Panc1 (cell line): ENCODE results near the gene PCDH8. TPM values are rescaled to one million over a fixed set of nuclear protein-coding genes. Genes with fewer than 3 reads are reported as not detected.

Source experiments
- ATAC-seq: fragments of 200-7000 bp; cut with Tn5 transposase; 2 replicates; pipeline ENCODE4 v1.9.1; 2020; ENCODE audit warnings: mild to moderate bottlenecking, moderate library complexity
- BruUV-seq: library from RNA; stranded (reverse); fragments of 400-500 nt; replicated peaks from 2 replicates; lab custom pipeline; 2021; lab: Mats Ljungman, UMichigan
- CTCF ChIA-PET: fragments of 300-600 bp; sonication (Branson Sonifier 250); formaldehyde crosslinking; loops from one replicate; lab custom pipeline; 2022; ENCODE audit warnings: antibody characterized with exemption; lab: Charles Lee
- POLR2A ChIA-PET: fragments of 300-600 bp; sonication (Branson Sonifier 250); formaldehyde crosslinking; loops from one replicate; lab custom pipeline; 2022; ENCODE audit warnings: antibody characterized with exemption; lab: Charles Lee
- DNase-seq: peaks from one replicate; pipeline ENCODE4 v3.0.0-alpha.2; 2010; ENCODE audit warnings: low read depth, low spot score
- H3K27ac ChIP-seq: 2 replicates; pipeline ENCODE4 v1.5.1; 2011; ENCODE audit warnings: mild to moderate bottlenecking, low read length, inconsistent platforms
- H3K27me3 ChIP-seq: fragments of 200-500 bp; sonication (Bioruptor generic); 2 replicates; pipeline ENCODE4 v1.6.0; 2014; ENCODE audit warnings: low read length, inconsistent platforms; ENCODE audit not compliant: control insufficient read depth, insufficient read depth
- H3K36me3 ChIP-seq: fragments of 200-500 bp; sonication (Bioruptor generic); 2 replicates; pipeline ENCODE4 v1.5.1; 2014; ENCODE audit warnings: inconsistent platforms, mild to moderate bottlenecking, low read length, moderate library complexity; ENCODE audit not compliant: control insufficient read depth, insufficient read depth
- H3K4me1 ChIP-seq: 2 replicates; pipeline ENCODE4 v1.5.1; 2011; ENCODE audit warnings: inconsistent platforms, mild to moderate bottlenecking, low read length, moderate library complexity; ENCODE audit not compliant: control insufficient read depth, insufficient read depth
- H3K4me3 ChIP-seq, 2 experiments: 2 replicates each; pipeline ENCODE4 v1.5.1; 2011 to 2012; ENCODE audit warnings: low read depth in 2 of 2, low read length in 2 of 2, mild to moderate bottlenecking in 2 of 2, inconsistent platforms in 1 of 2, moderate library complexity in 1 of 2
- H3K9me3 ChIP-seq: fragments of 200-500 bp; sonication (Bioruptor generic); 2 replicates; pipeline ENCODE4 v1.5.1; 2014; ENCODE audit warnings: low read depth, mild to moderate bottlenecking, inconsistent platforms, low read length, moderate library complexity; ENCODE audit not compliant: control insufficient read depth, insufficient read depth
- CTCF ChIP-seq: fragments of 450-650 bp; IDR thresholded peaks from 2 replicates; pipeline ENCODE4 v1.5.1; 2017; ENCODE audit warnings: mild to moderate bottlenecking
- POLR2AphosphoS5 ChIP-seq: IDR thresholded peaks from 2 replicates; pipeline ENCODE4 v1.6.1; 2012; ENCODE audit warnings: mild to moderate bottlenecking, low read depth, low read length, moderate library complexity
- REST ChIP-seq, 2 experiments: IDR thresholded peaks; 2 replicates each; pipeline ENCODE4 v1.6.1; 2011 to 2012; ENCODE audit warnings: low read depth in 2 of 2, control low read depth in 1 of 2, low read length in 1 of 2, mild to moderate bottlenecking in 1 of 2, moderate library complexity in 1 of 2; ENCODE audit not compliant: insufficient read depth in 1 of 2
- SIN3A ChIP-seq: IDR thresholded peaks from 2 replicates; pipeline ENCODE4 v1.6.1; 2012; ENCODE audit warnings: low read depth, mild to moderate bottlenecking, low read length, moderate library complexity, borderline replicate concordance; ENCODE audit not compliant: insufficient read depth
- TCF7L2 ChIP-seq: IDR thresholded peaks from 2 replicates; pipeline ENCODE4 v1.6.1; 2011; ENCODE audit warnings: mild to moderate bottlenecking, low read depth, low read length, inconsistent platforms
- in situ Hi-C: cut with HindIII; loops from 2 replicates; pipeline ENCODE4 v1.10.0; 2016; ENCODE audit warnings: low sequenced_read_pairs, low pct_unique_long_range_greater_than_20kb
- intact Hi-C: fragments of 100-400 bp; cut with micrococcal nuclease; formaldehyde crosslinking; loops from one replicate; pipeline ENCODE4 v1.10.0; 2022; ENCODE audit not compliant: unreplicated experiment
- total RNA-seq: library from RNA; stranded (reverse); gene quantifications from one replicate; pipeline ENCODE4 v1.2.1, GENCODE V29; 2021; ENCODE audit not compliant: unreplicated experiment

PCDH8 gene
- total RNA-seq, 1 experiment from 2014 or later: not detected

DNA sequence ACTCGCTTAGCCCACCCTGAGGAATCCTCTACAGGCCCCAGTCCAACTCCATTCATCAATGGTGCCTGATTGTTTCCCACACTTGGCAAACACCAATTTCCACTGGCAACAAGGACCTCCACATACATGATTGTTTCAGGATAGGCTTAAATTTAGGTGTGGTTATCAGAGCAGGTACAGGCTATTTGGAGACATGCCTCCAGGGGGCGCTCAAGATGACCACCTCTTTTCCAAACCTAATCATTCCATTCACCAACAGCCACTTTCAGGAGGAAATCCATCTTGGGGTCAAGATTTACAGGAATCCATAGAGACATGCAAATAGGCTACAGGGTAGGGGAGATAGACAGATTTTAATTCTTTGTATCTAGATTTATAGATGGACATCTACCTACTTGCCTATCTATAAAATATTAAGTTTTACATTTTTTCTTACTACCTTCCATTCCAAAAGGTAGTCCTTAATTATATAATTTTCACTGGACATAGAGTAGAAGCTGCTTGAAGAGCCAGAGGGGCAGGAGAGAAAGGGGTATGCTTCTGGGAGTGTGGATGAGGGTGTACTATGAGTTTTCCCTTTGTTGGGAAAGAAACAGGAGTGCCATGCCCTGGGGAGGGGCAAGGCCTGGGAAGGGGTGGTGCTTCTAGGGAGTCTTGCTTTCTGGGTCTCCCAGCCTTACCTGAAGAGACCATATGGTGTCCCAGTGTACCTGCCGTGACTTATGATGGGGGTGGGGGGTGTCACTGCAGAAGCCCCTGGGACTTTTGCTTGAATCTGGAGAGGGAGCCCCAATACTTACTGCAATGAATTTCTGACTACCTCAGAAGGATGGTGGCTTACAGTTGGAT is 14.1 kb upstream of the PCDH8 start:
- Histone ChIP-seq H3K36me3 (no peaks in the 10 kb centered on the region), H3K4me3 (no peak overlapping the region), H3K27ac (no peak overlapping the region), H3K4me1 (no peaks in the 10 kb centered on the region), H3K27me3 (no peaks in the 10 kb centered on the region), H3K9me3 (no peaks in the 10 kb centered on the region)
- in situ Hi-C loops: no loop called here
- ChIA-PET CTCF (no interaction called here), POLR2A (no interaction called here)
- DNase-seq: peak; percentile 7
- BruUV-seq: no TSS peak
- intact Hi-C loops: no loop called here
- TF ChIP-seq POLR2AphosphoS5 (no peak), REST (IDR thresholded peaks at IDR 0.05; ENCODE audit: insufficient read depth in 1 of 2, low read depth in 2 of 2, low read length in 1 of 2) (no peak), CTCF (peak; percentile 74), TCF7L2 (no peak), SIN3A (no peak)
- no peak for ATAC-seq

- ChIA-PET POLR2A (no interaction called here), CTCF (no interaction called here)
- no peak overlapping the region for H3K27ac ChIP-seq
- H3K4me1 ChIP-seq: no peaks in the 10 kb centered on the region
- TF ChIP-seq TCF7L2 (no peak), CTCF (no peak), REST (IDR thresholded peaks at IDR 0.05; ENCODE audit: insufficient read depth in 1 of 2, low read depth in 2 of 2, low read length in 1 of 2) (no peak), POLR2AphosphoS5 (no peak), SIN3A (no peak)
- in situ Hi-C loops: no loop called here
- H3K36me3 ChIP-seq: no peaks in the 10 kb centered on the region
- H3K27me3 ChIP-seq: peaks cover 6% of the 10 kb centered on the region
- no peaks in the 10 kb centered on the region for H3K9me3 ChIP-seq
- DNase-seq (no peak), ATAC-seq (no peak)
- no TSS peak for BruUV-seq
- intact Hi-C loops: no loop called here
- H3K4me3 ChIP-seq: no peak overlapping the region
Measured at GRCh38 chr13:52852444-52852843, 4.0 kb upstream of the PCDH8 start.
